ENCODE results near the gene ABI2.
"Not testable (repeated sequence)": the region's sequence is repeated elsewhere in the genome, so short reads cannot be mapped to it uniquely, and the experiment has no call there.

ABI2 gene

DNA sequence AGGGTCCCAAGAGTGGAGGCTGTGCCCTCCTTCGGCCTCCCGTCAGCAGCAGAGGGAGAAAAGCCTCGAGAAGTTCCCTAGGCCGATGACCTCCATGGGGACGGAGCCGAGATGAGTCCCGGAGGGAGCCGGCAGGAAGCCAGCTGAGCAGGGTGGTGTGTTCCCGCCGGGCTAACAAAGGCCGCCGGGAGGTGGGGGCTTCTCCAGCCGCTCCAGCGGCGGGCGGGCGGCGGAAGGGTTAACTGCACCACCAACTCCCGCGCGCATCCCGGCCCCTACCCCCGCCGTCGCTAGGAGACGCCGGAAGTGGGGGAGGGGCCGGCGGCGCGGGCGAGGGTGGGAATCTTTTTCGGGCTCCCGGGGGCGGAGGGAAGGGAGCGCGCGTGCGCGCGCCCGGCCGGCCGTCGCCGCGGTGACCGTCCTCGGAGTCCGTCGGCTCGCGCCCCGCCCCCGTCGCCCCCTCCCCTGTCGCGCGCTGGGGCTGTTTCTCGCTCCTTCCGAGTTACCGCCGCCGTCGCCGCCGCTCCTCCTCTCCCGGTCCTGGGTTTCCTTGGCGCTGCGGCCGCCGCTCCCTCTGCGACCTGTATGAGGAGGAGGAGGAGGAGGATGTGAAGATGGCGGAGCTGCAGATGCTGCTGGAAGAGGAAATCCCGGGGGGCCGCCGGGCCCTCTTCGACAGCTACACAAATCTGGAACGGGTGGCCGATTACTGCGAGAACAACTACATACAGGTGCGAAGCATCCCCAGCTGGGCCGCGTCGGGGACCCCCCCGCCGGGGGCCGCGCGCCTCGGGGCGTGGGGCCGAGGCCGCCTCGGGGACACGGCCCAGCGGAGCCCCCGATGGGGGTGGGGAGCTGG, at the start of gene ABI2:
ABI2 (plus strand) TSS at position 494 of the 859 bp plus-strand sequence; CDS start at position 615, 121 bp downstream.
- peak; percentile 87 for DNase-seq

- DNase-seq, result no peak
These were observed 48.9 kb upstream of the ABI2 start for GRCh38 chr2:203279288-203279687.

DNA sequence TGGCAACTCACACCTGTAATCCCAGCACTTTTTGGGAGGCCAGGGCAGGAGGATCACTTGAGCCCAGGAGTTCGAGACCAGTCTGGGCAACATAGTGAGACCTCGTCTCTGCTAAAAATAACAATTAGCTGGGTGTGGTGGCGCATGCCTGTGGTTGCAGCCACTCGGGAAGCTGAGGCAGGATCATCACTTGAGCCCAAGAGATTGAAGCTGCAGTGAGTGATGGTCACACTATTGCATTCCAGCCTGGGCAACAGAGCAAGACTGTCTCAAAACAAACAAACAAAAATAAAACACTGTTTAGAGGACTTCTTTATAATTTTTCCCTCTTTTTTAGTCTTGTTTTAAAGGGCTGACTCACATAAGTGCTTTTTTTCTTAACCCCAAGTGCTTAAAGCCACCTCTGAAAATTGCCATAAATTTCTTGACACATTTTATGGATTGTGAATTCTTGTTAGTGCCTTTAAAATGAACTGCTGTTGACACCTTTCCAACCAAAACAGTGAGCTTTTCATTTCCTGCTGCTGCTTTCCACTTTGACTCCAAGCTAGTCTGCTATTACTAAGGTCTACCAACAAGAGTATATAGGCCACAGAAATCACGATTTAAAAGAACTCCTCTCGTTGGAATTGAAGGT, 47.6 kb upstream of the ABI2 start:
- no peak for DNase-seq

DNA sequence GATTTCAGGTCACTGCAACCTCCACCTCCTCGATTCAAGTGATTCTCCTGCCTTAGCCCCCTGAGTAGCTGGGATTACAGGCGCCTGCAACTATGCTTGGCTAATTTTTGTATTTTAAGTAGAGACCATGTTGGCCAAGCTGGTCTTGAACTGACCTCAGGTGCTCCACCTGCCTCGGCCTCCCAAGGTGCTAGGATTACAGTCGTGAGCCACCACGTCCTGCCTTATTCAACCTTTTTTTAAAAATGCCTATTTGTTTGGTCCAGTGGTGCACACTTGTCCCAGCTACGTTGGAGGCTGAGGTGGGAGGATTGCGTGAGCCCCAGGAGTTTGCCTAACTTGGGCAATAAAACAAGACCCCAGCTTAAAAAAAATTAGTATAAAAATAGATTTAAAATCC, 46.1 kb upstream of the ABI2 start:
- no peak for DNase-seq

DNA sequence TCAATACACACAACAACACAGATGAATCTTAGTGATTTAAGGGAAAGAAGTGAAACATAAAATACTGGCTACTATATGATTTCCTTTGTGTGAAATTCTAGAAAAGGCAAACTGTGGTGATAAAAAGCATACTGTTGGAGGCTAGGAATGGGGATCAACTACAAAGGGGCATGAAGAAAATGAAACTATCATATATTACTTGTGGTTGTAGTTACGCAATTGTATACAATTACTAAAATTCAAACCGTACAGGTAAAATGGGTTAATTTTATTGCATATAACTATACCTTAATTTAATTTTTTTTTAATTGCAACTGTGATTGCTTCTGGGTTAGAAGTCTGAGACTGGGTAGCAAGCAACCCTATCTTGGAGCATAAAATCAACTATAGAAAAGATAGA, 41.7 kb upstream of the ABI2 start:
- DNase-seq, result no peak

- no peak for DNase-seq
These were observed 26.5 kb upstream of the ABI2 start for GRCh38 chr2:203301667-203302066.

DNA sequence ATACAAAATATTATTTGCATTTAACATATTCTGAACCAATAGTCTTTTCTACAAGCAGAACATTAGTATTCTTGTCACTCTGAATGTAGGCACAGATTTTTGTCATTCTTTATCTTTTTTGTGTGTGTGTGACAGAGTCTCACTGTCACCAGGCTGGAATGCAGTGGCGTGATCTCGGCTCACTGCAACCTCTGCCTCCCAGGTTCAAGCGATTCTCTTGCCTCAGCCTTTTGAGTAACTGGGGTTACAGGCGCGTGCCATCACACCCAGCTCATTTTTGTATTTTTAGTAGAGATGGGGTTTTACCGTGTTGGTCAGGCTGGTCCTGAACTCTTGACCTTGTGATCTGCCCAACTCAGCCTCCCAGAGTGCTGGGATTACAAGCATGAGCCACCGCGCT, 25.6 kb upstream of the ABI2 start:
- DNase-seq, result not testable (repeated sequence)

- no peak for DNase-seq
These were observed 17.3 kb upstream of the ABI2 start for GRCh38 chr2:203310688-203311436.

GRCh38 chr2:203326356-203326755, 1.8 kb upstream of the ABI2 start:
- DNase-seq, result no peak

- DNase-seq, result peak; percentile 45
These were observed 653 bp upstream of the ABI2 start for GRCh38 chr2:203327582-203327900.

GRCh38 chr2:203328760-203329540, 756 bp downstream of the ABI2 start:
- peak; percentile 38 for DNase-seq

DNA sequence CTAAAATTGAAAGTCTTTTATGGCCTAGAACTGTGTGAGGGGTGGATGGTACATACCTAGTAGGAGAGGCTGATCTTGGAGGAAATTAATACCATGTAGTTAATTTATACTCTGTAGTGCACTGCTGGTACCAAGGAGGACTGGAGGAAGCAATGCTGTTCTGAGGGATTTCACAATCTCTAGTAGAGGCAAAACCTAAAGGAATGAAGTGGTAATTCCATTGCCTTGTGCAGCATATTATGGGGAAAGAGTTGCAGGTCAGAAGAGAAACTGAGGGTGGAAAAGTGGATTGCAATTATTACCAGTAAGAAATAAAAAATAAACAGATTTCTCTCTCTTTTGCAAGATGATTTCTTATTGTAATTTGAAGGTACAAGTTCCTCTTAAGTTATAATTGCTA, 2.2 kb downstream of the ABI2 start:
- DNase-seq, result no peak

DNA sequence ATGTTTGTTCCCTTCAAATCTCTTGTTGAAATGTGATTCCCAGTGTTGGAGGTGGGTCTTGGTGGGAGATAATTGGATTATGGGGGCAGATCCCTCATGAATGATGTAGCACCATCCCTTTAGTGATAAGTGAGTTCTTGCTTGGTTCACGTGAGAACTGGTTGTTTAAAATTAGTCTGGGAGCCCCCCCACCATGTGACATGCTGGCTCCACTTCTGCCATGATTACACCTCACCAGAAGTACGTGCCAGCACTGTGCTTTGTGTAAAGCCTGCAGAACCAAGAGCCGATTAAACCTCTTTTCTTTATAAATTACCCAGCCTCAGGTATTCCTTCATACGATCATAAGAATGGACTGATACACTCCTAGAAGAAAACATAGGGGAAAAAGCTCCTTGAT, 10.1 kb downstream of the ABI2 start:
- DNase-seq, result no peak

GRCh38 chr2:203340791-203341487, 12.7 kb downstream of the ABI2 start:
- DNase-seq, result no peak

DNA sequence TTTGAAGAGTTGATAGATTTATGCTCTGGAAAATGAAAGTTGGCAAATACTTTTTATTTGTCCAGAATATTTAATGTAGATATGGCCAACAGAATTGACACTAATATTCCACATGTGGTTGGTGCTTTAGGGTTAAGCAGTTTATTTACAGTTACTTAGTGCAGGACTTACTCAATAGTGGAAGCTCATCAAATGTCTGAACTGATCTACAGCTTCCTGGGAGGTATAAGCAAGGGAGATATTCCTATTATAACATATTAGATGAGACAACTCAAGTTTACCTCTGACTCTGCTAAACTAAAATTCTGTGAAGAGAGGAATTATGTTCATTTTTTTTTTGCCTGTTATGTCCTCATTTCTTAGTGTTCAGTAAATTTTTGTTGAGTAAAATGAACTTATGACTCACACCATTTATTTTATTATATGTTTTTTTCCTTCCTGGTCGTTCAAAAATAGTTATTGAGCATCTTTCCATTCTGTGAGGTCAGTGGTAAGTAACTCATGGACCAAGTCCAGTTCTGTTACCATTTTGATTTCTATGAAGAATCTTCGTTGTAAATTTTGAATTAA, 13.6 kb downstream of the ABI2 start:
- no peak for DNase-seq

- DNase-seq, result not testable (repeated sequence)
These were observed 14.2 kb downstream of the ABI2 start for GRCh38 chr2:203342374-203342773.

- DNase-seq, result no peak
These were observed 16.5 kb downstream of the ABI2 start for GRCh38 chr2:203344667-203345066.

- DNase-seq, result no peak
These were observed 18.4 kb downstream of the ABI2 start for GRCh38 chr2:203346612-203347011.

- no peak for DNase-seq
These were observed 19.2 kb downstream of the ABI2 start for GRCh38 chr2:203347375-203347774.

- peak; percentile 13 for DNase-seq
These were observed 24.5 kb downstream of the ABI2 start for GRCh38 chr2:203352604-203353255.

GRCh38 chr2:203354966-203355365, 26.8 kb downstream of the ABI2 start:
- DNase-seq, result no peak

Measured in NCI-H146 (cell line).